WI38 (cell line): ENCODE measurements around the gene SYT7.

Experiments used
- H3K4me3 ChIP-seq: 2 replicates; pipeline ENCODE4 v1.5.1; 2011; ENCODE audit warnings: low read depth, mild to moderate bottlenecking, control low read depth, low read length
- TF ChIP-seq, protein P1 (sequence below): IDR thresholded peaks from 2 replicates; pipeline ENCODE4 v1.5.1; 2012; ENCODE audit warnings: low read depth, mild to moderate bottlenecking, control low read depth, low read length

The SYT7 gene, protein sequence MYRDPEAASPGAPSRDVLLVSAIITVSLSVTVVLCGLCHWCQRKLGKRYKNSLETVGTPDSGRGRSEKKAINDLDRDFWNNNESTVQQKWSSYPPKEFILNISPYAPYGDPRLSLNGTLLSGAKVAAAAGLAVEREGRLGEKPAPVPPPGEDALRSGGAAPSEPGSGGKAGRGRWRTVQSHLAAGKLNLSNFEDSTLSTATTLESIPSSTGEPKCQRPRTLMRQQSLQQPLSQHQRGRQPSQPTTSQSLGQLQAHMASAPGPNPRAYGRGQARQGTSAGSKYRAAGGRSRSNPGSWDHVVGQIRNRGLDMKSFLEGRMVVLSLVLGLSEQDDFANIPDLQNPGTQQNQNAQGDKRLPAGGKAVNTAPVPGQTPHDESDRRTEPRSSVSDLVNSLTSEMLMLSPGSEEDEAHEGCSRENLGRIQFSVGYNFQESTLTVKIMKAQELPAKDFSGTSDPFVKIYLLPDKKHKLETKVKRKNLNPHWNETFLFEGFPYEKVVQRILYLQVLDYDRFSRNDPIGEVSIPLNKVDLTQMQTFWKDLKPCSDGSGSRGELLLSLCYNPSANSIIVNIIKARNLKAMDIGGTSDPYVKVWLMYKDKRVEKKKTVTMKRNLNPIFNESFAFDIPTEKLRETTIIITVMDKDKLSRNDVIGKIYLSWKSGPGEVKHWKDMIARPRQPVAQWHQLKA

DNA sequence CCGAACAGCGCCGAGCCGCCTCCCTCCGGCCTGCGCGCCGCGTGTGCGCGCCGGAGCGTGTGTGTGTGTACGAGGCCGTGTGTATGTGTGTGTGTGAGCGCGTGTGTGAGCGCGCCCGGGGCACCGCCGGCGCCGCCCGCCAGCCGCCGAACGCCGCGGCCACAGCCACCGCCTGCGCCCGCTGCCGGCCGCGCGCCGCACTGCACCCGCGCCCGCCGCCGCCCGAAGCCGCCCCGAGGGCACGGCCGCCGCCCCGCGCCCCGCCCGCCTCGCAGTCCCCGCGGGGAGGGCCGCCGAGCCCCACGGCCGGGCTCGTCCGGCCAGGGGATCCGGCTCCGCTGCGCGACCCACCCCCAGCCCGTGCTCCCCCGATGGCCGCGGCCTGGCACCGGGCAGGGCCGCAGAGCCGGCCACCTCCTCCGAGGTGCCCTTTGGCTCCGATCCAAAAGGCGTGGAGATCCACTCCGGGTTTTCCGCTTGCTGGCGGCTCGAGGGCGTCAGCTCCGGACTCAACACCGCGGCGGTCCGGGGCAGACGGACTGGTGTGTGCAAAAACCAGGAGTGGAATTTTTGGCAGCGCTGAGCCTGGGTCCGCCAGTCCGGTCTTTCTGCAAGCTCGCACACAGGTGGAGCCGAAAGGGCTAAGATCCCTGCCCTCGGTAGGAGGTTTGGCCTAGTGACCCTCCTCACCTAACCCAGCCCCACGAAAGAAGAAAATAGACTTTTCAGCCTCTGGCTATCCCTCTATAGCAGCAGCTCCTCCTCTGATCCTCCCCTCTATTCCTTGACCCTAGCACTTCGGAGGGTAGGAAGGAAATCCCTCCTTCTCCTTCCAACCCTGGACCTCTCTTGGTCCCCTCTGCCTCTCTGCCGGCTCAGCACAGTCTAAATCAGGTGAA lies at the start of gene SYT7:
SYT7 (minus strand) TSS at position 47 of the 899 bp plus-strand sequence. CDS start 256 bp downstream, outside the sequence.
- H3K4me3 ChIP-seq: peak within 1 kb of the TSS; percentile 32
- TF ChIP-seq, protein P1, sequence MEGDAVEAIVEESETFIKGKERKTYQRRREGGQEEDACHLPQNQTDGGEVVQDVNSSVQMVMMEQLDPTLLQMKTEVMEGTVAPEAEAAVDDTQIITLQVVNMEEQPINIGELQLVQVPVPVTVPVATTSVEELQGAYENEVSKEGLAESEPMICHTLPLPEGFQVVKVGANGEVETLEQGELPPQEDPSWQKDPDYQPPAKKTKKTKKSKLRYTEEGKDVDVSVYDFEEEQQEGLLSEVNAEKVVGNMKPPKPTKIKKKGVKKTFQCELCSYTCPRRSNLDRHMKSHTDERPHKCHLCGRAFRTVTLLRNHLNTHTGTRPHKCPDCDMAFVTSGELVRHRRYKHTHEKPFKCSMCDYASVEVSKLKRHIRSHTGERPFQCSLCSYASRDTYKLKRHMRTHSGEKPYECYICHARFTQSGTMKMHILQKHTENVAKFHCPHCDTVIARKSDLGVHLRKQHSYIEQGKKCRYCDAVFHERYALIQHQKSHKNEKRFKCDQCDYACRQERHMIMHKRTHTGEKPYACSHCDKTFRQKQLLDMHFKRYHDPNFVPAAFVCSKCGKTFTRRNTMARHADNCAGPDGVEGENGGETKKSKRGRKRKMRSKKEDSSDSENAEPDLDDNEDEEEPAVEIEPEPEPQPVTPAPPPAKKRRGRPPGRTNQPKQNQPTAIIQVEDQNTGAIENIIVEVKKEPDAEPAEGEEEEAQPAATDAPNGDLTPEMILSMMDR: no peak

DNA sequence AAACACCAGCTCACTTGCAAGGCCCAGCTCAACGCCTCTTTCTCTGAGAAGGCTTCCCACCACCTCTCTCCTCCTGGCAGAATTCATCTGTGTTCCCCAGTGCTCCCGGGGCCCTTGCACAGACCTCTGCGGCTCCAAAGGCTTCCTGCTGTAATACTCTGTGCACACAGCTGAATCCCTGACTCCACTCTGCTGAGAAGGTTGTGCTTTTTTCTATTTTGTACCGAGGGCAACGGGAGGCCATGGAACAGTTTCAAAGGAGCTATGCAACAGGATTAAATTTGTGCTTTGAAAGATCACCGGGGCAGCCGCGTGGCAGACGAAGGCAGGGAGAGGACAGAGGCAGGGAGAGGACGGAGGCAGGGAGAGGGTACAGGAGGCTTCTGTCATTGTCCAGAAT lies 49.2 kb upstream of the SYT7 start:
- TF ChIP-seq, protein P1: no peak
- H3K4me3 ChIP-seq: no peak overlapping the region

DNA sequence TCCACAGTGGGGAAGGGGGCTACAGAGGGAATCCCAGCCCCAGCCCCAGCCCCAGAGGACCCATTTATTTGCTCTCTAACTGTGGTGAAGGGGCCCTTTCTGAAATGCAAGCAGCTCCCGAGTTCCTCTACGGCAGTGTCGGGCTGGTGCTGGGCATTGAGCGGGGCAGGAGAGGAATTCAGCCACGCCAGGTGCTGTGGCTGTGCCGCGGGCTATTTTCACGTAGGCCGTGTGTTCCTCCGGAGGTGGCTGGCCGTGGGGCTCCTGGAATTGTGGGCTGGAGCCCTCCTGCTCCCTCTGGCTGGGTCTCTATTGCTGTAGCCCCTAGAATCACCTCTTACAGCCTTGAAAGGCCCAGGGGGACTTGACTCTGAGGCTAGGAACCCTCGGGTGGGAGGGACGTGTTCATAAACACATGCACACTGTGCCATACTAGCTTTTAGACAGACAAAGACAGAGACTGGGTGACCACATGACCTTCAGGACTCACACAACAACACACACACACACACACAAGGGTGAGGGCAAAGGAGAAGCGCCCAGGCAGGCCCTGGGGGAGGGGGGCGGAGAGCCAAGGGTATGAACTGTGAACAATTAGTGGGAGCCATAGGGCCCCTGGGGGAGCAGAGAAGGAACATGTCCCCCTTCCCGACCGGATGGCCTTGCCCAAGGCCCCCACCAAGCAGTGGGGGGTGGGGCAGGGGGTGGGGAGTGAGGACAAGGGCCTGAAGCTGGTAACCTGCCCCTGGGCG lies 48.4 kb upstream of the SYT7 start:
- TF ChIP-seq, protein P1: no peak
- no peak overlapping the region for H3K4me3 ChIP-seq

DNA sequence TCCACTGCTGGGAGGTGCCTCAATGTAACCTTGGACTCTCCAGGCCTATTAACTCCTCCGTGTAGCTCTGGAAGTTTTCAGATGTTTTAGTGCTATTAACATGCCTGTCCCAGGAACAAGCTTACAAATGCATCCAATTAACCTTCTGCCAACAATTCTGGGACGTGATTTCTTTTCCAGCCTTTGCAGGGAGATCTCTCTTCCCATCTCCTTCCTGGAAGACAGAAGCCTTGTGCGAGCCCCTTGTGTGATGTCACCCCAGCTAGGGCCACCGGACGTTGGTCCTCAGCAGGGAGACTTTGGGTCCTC lies 47.7 kb upstream of the SYT7 start:
- no peak overlapping the region for H3K4me3 ChIP-seq
- TF ChIP-seq, protein P1: no peak

DNA sequence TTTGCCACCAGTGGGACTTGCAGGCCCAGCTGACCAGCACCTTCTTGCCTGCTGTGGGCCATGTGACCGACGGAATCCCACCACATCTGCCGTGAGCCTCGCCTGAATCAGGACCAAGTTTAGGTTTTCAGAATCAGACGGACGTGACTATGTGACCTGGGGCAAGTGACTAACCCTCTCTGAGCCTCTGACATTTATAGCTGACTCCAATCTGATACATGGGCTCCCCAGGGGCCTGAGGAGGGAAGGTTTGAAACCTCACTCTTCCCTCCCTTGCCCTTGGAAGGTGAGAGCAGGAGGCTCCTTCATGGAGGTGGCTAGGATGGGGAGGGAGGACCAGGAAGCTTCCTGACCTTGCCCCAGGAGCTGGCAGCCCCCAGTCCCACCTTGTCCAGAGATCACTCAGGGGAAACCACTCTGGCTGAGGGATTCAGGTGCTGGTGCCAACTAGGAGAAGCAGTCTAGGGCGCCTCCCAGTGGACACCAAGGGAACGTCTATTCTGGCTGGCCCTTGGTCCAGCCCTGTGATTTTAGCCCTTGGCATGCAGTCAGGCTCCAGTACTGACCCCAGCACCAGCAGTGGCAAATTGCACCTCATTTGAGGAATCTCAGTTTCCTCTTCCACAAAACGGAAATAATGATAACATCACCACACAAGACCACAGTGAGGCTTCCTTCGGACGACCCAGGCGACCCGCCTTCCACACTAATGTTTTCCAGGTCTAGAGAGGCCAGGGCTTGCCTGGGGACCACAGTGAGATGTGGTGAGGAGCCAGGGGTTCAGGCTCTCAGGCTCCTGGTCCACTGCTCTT lies 47.2 kb upstream of the SYT7 start:
- TF ChIP-seq, protein P1: peak; percentile 92
- H3K4me3 ChIP-seq: no peak overlapping the region
